ENCODE measurements around the gene WARS2. TPM values are rescaled to one million over a fixed set of nuclear protein-coding genes. Genes with fewer than 3 reads are reported as not detected.

WARS2 gene
- total RNA-seq, 4 donors from 2014 or later: 4.6 to 18.6 (median 10.3) TPM

DNA sequence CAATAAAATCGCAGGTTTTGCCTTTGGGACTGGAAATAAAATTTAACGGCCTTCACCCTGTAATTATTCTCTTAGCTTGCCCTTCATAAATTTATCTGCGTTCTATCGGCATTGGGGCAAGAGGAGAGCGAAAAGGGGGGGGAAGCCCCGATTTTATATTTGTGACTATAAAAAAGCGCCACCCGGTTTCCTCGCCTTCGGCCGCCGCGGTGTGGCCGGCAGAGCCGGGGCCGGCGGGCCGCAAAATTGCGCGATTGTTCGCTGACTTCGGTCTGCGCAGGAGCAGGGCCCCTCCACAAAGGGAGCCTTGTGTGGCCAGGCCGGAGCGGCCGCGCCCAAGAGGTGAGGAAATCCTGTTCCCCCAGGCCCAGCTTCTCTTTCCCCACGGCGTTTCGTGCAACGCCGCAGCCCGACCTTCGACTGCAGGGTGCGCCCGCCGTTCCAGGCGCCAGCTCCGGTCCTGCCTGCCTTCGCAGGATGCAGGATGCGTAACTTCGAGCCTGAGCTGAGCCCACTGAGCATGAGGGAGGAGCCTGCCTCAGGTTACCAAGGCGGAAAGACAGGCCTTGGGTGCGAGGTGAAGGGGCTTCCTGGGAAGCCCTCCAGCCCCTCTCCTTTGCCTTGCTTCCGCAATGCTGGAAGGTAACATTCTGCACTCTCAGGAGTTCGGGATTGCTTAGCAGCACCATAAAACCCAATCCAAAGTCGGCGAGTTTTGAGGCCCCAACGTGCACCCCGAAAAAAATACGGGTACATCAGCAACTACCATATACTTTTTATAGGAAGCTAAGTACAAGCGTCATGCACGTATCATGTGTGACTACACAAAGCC is 147.4 kb downstream of the WARS2 start:
- H3K36me3 ChIP-seq: no peaks in the 10 kb centered on the region
- intact Hi-C loops (cut with DNase I; ENCODE audit: low total_unique reads): no loop called here
- H3K4me3 ChIP-seq: no peak overlapping the region
- H3K27ac ChIP-seq: no peak overlapping the region
- H3K4me1 ChIP-seq: peaks cover 0 to 13% (median 4%) of the 10 kb centered on the region in 4 donors
- H3K9me3 ChIP-seq: no peaks in the 10 kb centered on the region
- in situ Hi-C loops (cut with MboI; ENCODE audit: low pct_ligation_motif_present in 1 of 4, low pct_unique_long_range_greater_than_20kb in 1 of 4, low sequenced_read_pairs in 3 of 4): no loop called here
- 0 to 11% methylated on average over 6 to 53 of the region's 53 CpGs for WGBS, 2 donors (ENCODE audit: low coverage in 1 of 2)
- TF ChIP-seq EP300 (IDR thresholded peaks at IDR 0.05; ENCODE audit: low read depth) (no peak), POLR2AphosphoS5 (IDR thresholded peaks at IDR 0.05) (no peak)
- TF ChIP-seq, protein P1, sequence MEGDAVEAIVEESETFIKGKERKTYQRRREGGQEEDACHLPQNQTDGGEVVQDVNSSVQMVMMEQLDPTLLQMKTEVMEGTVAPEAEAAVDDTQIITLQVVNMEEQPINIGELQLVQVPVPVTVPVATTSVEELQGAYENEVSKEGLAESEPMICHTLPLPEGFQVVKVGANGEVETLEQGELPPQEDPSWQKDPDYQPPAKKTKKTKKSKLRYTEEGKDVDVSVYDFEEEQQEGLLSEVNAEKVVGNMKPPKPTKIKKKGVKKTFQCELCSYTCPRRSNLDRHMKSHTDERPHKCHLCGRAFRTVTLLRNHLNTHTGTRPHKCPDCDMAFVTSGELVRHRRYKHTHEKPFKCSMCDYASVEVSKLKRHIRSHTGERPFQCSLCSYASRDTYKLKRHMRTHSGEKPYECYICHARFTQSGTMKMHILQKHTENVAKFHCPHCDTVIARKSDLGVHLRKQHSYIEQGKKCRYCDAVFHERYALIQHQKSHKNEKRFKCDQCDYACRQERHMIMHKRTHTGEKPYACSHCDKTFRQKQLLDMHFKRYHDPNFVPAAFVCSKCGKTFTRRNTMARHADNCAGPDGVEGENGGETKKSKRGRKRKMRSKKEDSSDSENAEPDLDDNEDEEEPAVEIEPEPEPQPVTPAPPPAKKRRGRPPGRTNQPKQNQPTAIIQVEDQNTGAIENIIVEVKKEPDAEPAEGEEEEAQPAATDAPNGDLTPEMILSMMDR (IDR thresholded peaks at IDR 0.05): no peak
- peaks cover 100% of the 10 kb centered on the region for H3K27me3 ChIP-seq
- no peak for DNase-seq

DNA sequence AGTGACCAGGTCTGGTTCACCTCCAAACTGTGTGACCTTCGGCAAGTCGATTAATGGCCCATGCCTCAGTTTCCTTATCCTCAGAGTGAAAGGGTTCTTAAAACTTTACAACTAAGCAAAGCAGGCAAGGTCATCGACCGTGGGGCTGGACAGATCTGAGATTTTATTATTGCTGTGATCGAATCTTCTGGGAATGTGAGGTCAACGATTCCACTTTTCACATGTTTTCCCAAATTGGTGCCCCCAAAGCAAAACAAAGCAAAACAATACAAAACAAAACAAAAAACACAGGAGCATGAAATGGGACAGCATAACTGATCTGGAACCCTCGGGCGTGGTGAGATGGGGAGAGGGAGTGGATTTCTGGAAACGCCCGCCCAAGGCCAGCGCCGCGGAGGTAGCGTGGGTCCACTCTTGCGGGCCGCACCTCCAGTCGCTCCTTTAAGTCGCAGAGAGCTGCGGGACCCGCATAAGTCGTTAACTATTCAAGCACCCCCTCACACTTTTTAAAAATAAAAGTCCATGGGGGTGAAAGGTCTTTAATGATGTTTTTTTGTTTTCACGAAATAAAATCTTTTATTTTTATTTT is 148.1 kb downstream of the WARS2 start:
- no peak overlapping the region for H3K4me3 ChIP-seq
- H3K36me3 ChIP-seq: no peaks in the 10 kb centered on the region
- peaks cover 100% of the 10 kb centered on the region for H3K27me3 ChIP-seq
- no peaks in the 10 kb centered on the region for H3K9me3 ChIP-seq
- TF ChIP-seq, protein P1 (IDR thresholded peaks at IDR 0.05): no peak
- no peak for TF ChIP-seq EP300 (IDR thresholded peaks at IDR 0.05; ENCODE audit: low read depth)
- no peak for TF ChIP-seq POLR2A (IDR thresholded peaks at IDR 0.05)
- TF ChIP-seq POLR2AphosphoS5 (IDR thresholded peaks at IDR 0.05): no peak
- in situ Hi-C loops (cut with MboI; ENCODE audit: low pct_ligation_motif_present in 1 of 4, low pct_unique_long_range_greater_than_20kb in 1 of 4, low sequenced_read_pairs in 3 of 4) (no loop called here), intact Hi-C loops (cut with DNase I; ENCODE audit: low total_unique reads) (no loop called here)
- WGBS, 2 donors (ENCODE audit: low coverage in 1 of 2): 13 to 22% methylated on average over 9 to 22 of the region's 22 CpGs
- H3K4me1 ChIP-seq: peaks cover 0 to 21% (median 12%) of the 10 kb centered on the region in 4 donors
- H3K27ac ChIP-seq: no peak overlapping the region
- DNase-seq: no peak

DNA sequence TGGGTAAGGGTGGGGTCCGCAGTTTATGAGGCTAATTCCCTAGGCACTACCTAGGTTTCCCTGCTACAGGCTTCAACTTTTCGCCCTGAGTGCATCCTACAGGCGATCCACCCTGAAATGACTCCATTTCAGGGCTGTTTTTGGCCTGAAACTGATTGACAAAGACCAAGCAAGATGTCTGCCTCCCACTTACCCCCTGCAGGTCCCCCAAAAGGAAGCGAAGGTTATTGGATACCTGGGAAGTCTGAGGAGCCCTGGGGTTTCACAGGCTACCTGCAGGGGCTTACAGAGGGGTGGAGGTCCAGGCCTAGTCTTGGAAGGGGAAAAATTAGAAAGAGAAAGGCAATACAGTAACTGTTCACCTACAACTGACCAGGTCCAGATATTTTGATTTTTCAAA is 149.0 kb downstream of the WARS2 start:
- Histone ChIP-seq H3K9me3 (no peaks in the 10 kb centered on the region), H3K27ac (no peak overlapping the region), H3K4me3 (no peak overlapping the region), H3K4me1 (peaks cover 0 to 25% (median 15%) of the 10 kb centered on the region in 4 donors), H3K36me3 (no peaks in the 10 kb centered on the region), H3K27me3 (peaks cover 100% of the 10 kb centered on the region)
- intact Hi-C loops (cut with DNase I; ENCODE audit: low total_unique reads): no loop called here
- TF ChIP-seq EP300 (IDR thresholded peaks at IDR 0.05; ENCODE audit: low read depth) (no peak), POLR2A (IDR thresholded peaks at IDR 0.05) (no peak), POLR2AphosphoS5 (IDR thresholded peaks at IDR 0.05) (no peak)
- TF ChIP-seq, protein P1 (IDR thresholded peaks at IDR 0.05): no peak
- whole genome bisulfite sequencing, 2 donors (ENCODE audit: low coverage in 1 of 2): 0 to 20% methylated on average over 2 to 4 of the region's 4 CpGs
- in situ Hi-C loops (cut with MboI; ENCODE audit: low pct_ligation_motif_present in 1 of 4, low pct_unique_long_range_greater_than_20kb in 1 of 4, low sequenced_read_pairs in 3 of 4): no loop called here
- no peak for DNase-seq

DNA sequence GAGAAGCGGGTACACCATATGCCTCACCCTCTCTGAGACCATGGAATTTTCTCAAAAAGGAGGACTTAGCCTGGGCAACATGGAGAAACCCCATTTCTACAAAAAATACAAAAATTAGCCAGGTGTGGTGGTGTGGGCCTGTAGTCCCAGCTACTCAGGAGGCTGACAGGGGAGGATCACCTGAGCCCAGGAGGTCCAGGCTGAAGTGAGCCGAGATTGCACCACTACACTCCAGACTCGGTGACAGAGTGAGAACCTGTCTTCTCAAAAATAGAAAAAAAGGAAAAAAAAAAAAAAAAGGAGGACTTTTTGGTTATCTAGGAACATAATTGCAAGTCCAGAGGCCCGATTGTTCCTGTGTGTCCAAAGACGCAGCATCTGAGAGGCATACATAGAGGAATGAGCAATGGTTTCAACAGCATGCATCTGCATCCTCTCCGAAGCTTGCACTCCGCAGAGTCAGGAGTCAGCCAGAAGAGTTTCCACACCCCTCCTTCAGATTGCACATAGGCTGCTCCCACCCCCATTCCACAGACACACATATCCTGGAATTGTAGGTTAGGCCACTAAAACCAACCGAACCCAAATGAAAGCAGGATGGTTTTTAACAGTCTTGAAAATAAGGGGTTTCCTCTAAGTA is 149.8 kb downstream of the WARS2 start:
- in situ Hi-C loops (cut with MboI; ENCODE audit: low pct_ligation_motif_present in 1 of 4, low pct_unique_long_range_greater_than_20kb in 1 of 4, low sequenced_read_pairs in 3 of 4) (no loop called here), intact Hi-C loops (cut with DNase I; ENCODE audit: low total_unique reads) (no loop called here)
- Histone ChIP-seq H3K27ac (no peak overlapping the region), H3K36me3 (no peaks in the 10 kb centered on the region), H3K9me3 (no peaks in the 10 kb centered on the region), H3K4me1 (peaks cover 0 to 28% (median 16%) of the 10 kb centered on the region in 4 donors), H3K27me3 (peaks cover 100% of the 10 kb centered on the region), H3K4me3 (no peak overlapping the region)
- 47 to 100% methylated on average over 2 to 8 of the region's 8 CpGs for WGBS, 2 donors (ENCODE audit: low coverage in 1 of 2)
- DNase-seq: no peak
- TF ChIP-seq, protein P1 (IDR thresholded peaks at IDR 0.05): no peak
- TF ChIP-seq POLR2AphosphoS5 (IDR thresholded peaks at IDR 0.05) (no peak), EP300 (IDR thresholded peaks at IDR 0.05; ENCODE audit: low read depth) (no peak), POLR2A (IDR thresholded peaks at IDR 0.05) (no peak)
